Activated gamma-delta T cell (primary cell): ENCODE measurements around the gene ANKRD13A.
"Not testable (repeated sequence)": the region's sequence is repeated elsewhere in the genome, so short reads cannot be mapped to it uniquely, and the experiment has no call there.

Experiments
- DNase-seq: peaks from one replicate; lab custom pipeline; 2025; lab: John Stamatoyannopoulos, UW

ANKRD13A gene

DNA sequence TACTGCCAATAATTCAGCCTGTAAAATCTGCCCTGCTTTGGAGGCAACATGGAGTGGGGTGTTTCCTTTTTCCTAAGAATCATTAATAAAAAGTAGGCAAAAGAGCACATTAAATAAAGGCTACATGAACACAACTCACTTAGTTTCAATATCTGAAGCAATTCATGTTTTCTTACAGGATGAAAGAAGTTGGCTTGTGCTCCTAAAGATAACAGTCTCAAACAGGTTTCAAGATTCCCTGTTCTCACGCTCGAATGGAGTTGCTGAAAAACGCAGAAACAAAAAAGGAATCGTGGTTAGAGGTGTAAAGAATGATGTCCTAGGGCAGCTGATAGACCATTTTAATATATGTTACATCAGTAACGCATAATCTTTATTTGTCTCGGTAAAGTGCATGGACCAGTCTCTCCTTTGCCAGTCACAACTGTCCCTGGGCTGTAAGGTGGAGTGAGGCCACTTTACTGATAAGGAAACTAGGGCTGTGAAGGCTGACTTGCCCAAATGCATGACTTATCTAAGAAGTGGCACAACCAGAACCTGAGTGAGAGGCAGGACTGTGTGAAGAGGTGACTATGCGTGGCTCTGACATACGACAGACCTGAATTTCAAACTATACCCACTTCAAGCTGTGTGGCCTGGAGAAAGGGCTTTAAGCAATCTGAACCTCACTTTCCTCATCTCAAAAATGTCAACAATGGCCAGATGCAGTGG lies 15.6 kb upstream of the ANKRD13A start:
- no peak for DNase-seq

DNA sequence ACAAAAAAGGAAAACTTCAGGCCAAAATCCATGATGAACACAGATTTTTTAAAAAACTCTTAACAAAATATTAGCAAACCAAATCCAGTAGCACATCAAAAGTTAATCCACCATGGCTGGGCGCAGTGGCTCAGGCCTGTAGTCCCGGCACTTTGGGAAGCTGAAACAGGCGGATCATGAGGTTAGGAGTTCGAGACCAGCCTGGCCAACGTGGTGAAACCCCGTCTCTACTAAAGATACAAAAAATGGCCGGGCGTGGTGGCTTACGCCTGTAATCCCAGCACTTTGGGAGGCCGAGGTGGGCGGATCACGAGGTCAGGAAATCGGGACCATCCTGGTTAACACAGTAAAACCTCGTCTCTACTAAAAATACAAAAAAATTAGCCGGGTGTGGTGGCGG lies 13.0 kb upstream of the ANKRD13A start:
- not testable (repeated sequence) for DNase-seq

DNA sequence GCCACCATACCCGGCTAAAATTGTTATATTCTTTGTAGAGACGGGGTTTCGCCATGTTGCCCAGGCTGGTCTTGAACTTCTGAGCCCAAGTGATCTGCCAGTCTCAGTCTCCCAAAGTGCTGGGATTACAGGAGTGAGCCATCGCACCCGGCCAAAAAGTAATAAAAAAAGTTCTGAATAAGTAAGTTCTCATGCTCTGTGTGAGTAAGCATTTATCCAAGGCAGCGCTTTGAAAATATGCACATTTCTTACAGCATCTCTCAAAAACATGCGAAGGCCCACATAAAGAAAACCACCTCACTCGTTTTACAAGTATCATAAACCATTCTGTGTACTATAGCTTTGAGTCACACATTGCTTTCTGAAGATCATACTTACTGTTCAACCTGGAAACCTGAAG lies 11.6 kb upstream of the ANKRD13A start:
- no peak for DNase-seq

DNA sequence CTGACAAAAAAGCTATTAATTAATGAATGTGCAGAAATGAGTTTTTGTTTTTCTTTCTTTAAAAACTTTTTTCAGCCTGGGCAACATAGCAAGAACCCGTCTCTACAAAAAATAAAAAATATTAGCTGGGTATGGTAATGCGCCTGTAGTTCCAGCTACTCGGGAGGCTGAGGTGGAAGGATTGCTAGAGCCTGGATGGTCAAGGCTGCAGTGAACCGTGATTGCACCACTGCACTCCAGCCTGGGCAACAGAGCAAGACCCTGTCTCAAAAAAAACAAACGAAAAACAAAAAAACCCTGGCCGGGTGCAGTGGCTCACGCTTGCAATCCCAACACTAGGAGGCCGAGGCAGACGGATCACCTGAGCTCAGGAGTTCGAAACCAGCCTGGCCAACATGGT lies 11.0 kb upstream of the ANKRD13A start:
- DNase-seq = no peak

DNA sequence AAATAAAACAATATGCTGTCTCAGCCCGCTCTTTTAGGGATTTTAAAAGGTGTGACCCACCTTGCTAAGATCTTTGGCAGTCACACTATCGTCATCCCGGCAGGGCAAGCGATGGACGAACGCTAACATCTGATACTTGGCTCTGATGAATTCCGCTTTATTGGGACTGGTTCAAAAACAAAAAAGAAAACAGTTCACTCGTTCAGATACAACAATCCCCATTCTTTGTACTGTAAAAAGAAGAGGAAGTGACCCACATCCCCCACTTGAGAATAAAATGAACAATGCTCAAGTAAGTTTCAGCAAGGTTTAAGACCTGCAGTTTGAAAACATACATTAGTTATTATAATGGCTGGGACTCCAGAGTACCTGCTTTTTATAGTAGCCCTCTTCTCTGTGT lies 10.3 kb upstream of the ANKRD13A start:
- no peak for DNase-seq

DNA sequence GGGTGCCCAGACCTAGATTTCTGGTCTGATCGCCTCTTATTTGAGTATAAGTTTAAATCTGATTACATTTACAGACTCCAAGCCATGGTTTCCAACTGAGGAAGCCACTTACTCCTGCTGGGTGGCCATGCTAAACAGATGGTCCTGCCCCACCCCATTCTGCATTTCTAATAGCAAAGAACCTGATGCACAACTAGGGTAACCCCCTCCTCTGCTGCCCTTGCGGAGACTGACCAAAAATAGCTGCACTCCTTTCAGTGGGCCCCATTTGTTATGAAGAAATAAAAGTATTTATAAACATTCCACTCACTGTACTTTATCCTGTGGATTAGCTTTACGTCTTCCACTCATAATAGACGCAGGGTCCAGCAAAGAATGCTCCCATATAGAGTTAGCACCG lies 9.8 kb upstream of the ANKRD13A start:
- no peak for DNase-seq

DNA sequence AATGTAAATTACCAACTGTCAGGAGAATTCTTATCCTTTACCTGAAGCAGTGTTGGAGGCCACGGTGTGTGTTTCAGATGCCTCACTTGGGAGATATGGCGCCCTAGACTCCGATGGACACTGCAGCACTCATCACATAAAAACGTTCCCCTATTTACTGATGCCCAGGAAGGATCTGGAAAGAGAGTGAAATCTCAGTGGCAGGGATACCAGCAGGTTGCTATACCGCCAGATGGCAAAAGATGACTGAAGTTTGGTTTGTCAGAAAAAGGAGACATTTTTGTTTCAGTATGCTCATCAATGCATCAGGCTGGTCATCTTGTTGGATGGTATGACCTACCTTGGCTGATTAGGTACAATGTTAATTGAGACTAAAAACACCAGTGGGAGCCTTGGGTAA lies 7.6 kb upstream of the ANKRD13A start:
- DNase-seq = no peak

DNA sequence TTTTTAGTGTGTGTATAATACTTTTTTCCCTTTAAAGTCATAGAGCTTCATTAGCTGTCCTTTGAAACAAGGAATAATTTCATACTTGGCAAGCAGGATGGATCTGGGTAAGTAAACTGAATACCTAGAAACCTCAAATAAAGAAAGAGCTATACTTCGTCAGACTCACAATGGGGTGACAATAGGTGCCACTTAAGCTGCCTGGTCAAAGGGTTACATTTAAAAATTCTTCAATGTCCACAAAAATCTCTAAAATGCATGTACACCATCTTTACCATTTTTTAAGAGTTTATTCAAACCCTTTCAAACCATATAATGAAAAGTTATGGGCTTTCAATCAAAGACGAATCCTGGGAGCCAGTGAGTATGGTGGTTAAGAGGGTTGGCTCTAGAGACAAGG lies 6.1 kb upstream of the ANKRD13A start:
- no peak for DNase-seq

DNA sequence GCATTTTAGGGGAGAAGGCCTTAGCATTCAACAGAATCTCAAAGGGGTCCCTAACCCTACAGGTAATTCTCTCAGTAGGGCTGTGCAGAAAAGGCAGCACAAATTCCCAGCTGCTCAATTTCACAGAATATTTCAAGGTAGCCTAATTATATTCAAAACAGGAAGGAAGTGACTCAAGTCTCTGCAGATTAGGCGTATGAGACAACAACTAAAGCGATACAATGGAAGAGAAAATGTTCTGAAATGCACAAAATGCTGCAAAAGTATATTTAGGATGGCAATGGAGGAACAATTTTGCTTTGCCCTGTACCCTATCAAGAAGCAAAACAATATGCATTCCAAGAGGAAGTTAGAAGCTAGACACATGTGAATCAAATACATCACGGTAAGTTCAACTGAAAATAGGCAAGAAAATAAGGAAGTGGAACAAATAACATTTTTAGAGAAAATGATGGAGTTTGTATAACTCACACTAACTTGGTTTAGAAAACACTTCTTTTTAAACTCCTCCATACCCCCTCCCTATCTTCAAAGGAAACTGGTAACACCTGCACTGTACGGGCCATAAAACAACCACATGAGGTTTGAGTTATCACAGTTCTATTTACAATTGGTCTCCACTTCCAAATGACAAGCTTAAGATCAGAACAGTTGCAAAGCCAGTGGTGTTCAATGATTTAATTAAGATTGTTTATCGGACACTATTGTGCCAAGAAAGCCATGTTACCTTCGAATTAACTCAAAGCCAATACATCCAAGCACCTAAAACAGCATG lies 4.6 kb upstream of the ANKRD13A start:
- no peak for DNase-seq

DNA sequence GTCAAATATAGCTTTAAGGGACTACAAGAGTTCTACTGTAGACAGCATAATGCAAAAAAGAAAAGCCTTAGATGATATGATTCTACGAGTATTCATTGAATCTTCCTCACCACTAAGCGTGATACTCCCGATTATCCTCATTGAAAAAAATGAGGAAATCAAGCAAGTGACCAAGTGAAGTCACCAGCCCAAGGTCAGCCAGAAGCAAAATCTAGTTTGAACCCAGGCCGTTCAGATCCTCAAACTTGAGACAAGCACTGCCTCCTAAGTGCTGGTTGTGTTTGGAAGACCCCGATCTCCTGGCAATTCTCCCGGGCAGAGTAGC lies 3.9 kb upstream of the ANKRD13A start:
- DNase-seq = no peak

DNA sequence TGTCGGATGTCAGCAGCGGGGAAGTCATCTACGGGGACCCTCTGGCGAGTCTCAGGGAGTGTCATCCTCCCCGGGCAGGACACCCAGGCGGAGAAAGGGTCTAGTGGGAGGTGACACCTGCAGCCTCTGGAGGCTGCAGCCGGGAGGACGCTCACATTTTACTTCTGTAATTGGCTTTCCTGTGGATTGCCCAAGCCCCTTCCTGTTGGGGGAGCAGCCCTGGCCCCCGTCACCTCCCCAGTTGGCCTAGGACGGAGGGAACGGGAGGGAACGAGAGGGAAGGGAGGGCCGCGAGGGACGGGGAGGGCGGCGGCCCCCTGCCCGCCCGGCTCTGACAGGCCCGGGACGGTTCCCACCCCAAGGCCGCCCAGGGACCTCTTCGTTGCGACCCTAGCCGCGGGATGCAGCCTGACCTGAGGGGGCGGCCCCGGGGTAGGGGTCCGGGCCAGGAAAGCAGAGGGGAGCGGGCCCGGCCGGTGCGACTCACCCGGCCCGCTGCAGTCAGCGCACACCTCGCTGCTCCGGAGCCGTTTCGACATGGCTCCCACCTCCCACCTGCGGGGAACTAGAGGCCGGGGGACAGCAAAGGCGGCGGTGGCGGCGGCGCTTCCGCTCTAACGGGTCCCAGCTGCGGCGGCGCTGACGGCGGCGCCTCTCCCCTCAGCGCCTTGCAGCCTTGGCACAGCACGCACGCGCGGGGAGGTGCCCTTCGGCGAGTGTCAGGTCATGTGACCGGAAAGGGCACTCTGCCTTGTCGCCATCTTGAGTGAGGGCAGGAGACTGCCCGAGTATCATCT lies 3.3 kb upstream of the ANKRD13A start, which contains the start of gene GIT2:
TSS of gene GIT2 (minus strand) at position 683 of the 797 bp plus-strand sequence. CDS start at position 539, 144 bp downstream.
- DNase-seq = peak; percentile 96

DNA sequence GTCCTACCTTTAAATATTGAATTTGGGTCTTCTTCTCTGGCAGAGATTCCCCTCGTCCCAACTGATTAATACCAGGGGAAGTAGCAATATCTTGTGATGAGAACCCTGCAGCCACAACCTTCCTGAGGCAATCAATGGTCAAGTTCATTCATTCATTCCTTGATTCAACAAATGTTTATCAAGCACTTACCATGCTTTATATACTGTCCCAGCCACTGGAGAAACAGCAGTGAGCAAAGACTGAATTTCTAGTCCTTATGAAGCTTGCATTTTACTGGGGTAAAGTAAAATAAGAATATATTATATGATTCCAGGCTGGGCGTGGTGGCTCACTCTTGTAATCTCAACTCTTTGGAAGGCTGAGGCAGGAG lies 2.8 kb upstream of the ANKRD13A start:
- no peak for DNase-seq

DNA sequence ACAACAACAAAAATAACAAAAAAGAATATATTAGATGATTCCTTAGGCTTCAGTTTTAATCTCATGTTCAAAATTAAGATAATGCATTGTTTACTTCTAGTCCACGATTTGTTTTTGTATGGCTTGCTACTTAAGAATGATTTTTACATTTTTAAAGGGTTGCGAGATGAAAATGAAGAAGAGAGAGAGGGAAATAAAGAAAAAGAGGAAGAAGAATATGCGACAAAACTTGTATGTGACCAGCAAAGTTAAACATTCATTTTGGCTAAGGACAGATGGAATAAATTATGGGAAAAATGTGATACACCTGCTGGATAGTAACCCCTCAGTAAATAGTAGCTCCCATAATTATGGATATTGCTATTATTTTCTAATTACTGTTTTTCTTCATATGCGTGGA lies 1.8 kb upstream of the ANKRD13A start:
- DNase-seq = no peak

DNA sequence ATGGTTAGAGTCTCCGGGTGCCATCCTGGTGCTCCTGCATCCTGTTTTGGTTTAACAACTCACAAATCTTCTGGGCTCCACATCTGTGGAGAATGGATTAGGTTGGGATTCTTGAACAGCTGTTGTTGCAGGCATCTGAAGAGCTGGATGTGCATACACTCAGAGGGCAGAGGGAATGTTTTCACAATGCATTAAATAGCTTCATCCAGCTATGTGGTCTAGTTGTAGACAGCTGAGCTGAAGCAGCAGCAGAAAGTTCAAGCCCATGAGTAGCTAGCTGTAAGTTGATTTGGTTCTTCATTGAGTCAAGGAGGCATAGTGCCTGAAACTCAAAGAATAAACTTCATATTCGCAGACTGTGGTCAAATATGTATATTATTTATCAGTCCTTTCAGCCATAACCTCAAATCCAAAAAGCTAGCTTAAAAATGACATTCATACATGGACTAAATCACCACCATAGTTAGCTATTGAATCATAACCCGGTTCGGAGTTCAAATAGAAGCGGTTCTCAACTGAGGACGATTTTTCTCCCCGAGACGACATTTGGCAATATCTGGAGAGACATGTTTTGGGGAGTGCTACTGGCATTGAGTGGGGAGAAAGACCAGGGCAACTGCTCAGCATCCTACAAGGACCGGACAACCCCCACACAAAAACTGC lies 858 bp upstream of the ANKRD13A start:
- no peak for DNase-seq

DNA sequence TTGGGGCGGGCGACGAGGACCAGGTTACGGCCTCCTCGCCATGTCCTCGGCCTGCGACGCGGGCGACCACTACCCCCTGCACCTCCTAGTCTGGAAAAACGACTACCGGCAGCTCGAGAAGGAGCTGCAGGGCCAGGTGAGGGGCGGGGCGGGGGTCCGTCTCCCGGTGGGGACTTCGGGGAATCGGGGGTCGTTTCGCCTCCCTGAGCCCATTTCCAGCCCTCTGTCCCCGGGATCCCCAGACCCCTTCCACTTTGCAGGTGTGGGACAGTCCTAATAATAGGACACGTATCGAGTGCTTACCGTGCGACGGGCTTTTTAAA lies 380 bp downstream of the ANKRD13A start:
- DNase-seq = no peak

DNA sequence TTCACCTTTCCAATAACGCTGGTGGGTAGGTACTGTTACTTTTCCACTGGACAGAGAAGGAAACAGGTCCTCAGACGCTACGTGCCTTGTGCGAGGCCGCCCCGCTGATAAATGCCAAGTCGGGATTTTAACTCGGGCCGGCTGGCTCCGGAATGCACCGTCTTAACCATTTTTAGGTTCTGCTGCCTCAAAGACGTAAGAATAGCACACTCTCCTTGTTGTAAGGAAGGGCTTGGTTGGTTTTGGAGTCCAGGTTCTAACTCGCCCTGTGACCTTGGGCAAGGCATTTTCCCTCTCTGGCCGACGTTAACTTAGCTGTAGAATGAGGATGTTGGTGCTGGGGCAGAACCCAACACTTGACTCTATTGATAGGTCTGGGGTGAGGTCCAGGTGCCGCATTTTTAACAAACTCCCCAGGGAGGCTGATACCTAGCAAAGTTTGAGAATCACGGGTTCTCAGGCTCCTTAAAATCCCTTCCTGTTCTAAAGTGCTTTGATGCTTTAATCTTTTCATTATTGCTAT lies 814 bp downstream of the ANKRD13A start:
- DNase-seq = no peak

DNA sequence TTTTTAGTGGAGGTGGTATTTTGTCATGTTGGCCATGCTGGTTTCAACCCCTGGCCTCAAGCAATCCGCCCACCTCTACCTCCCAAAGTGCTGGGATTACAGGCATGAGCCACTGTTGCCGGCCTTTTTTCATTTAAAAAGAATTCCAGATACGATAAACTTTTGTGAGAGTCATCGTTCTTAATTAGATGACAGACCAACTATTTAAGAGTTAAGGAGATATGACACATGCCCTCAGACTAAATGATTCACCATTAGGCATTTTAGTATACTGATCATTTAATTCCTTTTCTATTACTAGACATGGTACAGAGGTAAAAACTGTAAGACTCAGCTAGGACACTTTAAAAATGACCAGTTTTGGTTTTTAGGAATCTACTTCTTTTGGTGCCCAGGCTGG lies 2.4 kb downstream of the ANKRD13A start:
- DNase-seq = no peak

DNA sequence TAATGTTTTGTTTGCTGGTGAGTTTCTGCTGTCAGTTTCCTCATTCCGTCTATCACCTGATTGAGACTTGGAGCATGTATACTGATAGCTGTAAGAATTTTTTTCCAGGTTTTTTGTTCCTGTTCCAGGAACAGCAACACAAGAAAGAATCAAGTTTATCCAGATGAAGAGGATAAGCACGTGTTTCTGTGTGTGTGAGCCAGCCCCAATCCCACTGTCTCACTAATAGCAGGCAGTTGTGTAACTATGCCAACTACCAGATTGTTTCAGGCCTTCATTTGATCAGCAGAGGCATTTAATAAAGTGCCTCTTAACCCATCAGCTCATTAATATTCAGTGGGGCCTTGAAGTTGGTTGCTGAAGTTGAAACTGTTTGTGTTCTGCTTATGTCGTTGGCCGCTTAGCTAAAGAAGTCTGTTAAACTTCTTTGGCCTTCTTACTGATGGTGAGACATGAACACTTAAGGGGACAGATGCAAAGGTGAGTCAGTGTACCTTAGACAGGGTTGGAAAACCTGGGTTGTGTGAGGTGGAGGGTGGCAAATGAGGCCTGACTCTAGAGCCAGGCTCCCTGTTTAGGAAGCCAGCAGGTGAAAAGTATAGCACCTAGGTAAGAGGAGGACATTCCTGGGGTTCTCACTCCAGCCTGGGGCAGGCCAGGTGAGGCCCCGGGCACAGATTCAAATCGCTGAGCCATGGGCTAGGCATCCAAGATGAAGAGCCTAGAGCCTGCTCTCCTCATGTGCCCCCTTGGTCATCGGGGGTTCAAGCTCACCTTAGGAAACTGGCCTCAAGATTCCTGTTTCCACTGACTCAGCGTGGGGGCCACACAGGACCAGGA lies 3.7 kb downstream of the ANKRD13A start:
- DNase-seq = no peak

DNA sequence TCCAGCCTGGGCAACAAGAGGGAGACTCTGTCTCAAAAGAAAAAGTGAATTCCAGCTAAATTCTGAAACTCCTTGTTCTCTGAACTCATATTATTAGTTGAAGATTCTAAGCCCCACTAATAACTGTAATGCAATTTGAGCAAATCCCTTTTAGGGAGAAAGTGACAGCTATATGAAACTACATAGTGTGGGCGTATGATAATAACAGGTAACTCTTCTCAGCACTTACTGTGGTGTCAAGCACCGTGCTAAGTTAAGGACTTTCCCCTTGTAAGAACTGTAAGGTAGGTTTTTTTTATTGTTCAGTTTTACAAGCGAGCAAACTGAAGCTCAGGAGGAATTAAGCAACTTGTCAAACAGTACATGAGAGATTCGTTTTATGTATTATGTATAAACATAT lies 5.4 kb downstream of the ANKRD13A start:
- DNase-seq = no peak

DNA sequence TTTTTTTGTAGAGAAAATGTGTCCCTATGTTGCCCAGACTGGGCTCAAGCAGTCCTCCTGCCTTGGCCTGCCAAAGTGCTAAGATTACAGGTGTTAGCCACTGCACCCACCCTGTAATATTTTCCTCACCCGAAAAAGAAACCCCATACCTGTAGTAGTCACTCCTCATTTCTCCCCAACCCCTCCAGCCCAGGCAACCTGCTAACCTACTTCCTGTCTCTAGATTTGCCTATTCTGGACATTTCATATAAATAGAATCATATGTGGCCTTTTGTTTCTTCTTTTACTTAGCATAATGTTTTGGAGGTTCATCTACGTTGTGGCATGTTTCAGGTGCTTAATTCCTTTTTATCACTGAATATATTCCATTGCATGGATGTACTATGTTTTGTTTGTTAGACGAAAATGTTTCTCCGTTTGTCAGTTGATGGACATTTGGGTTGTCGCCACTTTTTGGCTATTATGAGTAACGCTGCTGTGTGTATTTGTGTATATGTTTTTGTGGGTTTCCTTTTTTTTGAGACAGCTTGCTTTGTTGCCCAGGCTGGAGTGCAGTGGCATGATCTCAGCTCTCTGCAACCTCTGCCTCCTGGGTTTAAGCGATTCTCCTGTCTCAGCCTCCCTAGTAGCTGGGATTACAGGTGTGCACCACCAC lies 6.2 kb downstream of the ANKRD13A start:
- no peak for DNase-seq

DNA sequence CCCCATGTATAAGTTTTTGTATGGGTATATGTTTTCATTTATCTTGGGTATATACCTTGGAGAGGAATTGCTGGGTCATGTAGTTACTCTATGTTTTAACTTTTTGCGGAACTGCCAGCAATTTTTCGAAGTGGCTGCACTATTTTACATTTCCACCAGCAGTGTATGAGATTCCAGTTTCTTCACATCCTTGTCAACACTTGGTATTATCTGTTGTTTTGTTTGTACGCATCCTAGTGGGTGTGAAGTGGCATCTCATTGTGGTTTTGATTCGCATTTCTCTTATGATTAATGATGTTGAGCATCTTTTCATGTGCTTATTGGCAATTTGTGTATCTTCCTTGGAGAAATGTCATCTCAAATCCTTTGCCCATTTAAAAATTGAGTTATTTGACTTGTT lies 6.9 kb downstream of the ANKRD13A start:
- no peak for DNase-seq
